GM19397 (cell line): Measurements from ENCODE around the gene TEX14.
"Not testable (repeated sequence)": the region's sequence is repeated elsewhere in the genome, so short reads cannot be mapped to it uniquely, and the experiment has no call there.

Experiments
- ATAC-seq: cut with Tn5 transposase; IDR thresholded peaks from one replicate; pipeline ENCODE4 v1.9.1; 2021; ENCODE audit warnings: mild to moderate bottlenecking, moderate library complexity; ENCODE audit not compliant: unreplicated experiment

Gene TEX14

DNA sequence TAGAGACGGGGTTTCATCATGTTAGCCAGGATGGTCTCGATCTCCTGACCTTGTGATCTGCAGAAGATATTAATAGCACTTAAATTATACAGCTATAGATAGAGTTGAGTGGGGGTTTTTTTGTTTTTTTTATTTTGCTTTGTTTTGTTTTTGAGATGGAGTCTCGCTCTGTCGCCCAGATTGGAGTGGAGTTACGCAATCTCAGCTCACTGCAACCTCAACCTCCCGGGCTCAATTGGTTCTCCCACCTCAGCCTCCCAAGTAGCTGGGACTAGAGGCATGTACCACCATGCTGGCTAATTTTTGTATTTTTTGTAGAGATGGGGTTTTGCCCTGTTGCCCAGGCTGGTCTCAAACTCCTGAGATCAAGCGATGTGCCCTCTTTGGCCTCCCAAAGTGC lies 1.8 kb downstream of the TEX14 start:
- not testable (repeated sequence) for ATAC-seq

DNA sequence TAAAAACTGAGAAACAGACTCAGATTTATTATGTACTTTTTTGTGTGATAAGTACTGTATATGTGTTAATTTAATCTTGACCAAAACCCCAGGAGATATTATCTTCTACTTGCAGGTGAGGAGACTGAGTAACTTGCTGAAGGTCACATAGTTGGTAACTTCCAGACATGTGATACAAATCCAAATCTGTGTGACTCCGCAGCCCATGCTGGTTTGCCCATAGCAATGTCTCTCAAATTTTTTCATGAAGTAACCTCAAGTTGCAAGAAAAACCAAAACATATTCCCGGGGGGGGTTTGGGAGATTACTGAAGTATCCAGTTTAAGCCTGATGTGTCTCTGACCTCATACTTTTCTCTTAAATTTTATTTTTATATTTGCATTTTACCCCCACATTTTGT lies 3.3 kb downstream of the TEX14 start:
- no peak for ATAC-seq

DNA sequence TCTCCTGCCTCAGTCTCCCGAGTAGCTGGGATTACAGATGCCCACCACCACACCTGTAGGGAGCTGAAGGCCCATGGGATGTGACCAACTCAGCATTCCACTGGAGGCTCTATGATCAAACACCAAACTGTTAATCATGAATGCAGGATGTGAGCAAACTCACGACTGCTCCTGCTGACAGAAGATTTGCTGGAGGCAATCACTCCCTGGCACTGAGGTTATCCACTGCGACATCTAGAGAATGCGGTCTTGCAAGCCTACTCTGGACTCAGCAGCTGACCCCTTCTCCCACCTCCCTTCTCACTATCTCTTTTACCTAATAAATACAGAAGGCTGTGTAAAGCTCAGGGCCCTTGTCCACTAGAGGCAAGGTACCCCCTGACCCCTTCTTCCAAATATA lies 4.9 kb downstream of the TEX14 start:
- no peak for ATAC-seq

- not testable (repeated sequence) for ATAC-seq
Measured at GRCh38 chr17:58684462-58684861, 7.4 kb downstream of the TEX14 start.

DNA sequence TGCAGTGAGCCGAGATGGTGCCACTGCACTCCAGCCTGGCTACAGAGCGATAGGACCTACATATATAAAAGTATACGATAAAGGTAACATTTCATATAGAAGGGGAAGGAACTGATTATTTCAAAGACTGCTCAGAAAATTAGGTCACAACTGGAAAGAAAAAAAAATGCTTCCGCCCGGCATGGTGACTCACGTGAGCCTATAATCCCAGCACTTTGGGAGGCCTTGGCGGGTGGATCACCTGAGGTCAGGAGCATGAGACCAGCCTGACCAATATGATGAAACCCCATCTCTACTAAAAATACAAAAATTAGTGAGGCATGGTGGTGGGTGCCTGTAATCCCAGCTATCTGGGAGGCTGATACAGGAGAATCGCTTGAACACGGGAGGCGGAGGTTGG lies 7.8 kb downstream of the TEX14 start:
- ATAC-seq, result no peak

GRCh38 chr17:58680038-58680369 lies 11.8 kb downstream of the TEX14 start:
- ATAC-seq, result no peak

DNA sequence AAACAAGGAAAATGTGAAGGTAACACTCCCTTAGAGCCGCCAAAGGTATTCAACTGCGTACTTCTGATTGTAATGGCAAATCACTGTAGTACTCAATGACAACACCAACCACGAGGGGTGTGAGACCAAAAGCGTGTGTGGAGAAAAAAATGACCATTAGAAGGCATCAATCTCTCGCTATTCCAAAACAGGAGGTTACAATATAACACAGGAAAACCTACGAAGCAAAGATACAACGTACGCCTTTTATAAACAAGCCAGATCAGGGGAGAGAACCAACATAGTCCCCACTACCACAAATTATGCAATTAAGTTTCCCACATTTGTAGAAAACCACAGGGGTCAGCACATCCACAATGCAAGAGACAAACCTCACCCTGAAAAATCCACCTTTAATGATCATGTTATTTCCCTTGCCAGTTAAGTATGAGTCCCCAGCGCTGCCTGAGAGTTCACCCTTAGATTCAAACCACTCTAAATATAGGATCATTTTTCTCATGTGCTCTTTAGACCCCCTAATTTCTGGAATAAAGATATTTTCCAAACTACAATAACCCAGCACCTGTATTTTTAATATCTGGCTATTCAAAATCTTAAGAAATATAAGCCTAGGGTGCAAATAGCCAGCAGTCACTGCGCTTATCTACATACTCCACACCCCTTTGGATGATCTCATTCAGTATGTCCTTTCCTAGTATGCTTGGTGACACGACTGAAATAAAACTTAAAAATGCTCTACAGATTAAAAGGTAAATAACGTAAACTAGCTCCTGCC lies 12.4 kb downstream of the TEX14 start:
- no peak for ATAC-seq

- ATAC-seq, result not testable (repeated sequence)
Measured at GRCh38 chr17:58678287-58678686, 13.6 kb downstream of the TEX14 start.

DNA sequence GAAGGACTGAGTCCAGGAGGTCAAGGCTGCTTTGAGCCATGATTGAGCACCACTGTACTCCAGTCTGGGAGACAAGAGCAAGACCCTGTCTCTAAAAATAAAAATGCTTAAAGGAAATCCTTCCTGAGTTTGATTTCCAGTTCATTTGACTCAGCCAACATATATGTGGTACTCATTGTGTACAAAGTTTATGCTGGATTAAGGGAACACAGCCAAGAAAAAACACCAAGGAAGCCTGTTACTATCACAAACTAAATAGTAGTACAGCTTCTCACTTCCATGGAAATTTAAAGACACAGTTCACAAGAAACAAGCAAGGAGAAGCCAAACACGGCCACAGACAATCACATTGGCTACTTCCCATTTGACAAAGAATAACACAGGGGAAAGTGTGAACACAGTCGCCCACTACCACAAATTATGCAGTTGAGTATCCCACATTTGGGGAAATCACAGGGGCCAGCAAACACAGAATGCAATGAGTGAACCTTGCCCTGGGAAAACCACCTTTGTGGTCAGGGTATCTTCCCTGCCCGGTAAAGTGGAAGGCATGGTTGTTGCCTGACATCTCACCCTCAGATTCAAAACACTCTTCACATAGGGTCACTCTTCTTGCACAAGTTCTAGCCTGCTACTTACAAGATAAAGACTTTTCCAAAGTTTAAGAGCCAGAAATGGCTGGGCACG lies 14.5 kb downstream of the TEX14 start:
- no peak for ATAC-seq

GRCh38 chr17:58671969-58672368 lies 19.9 kb downstream of the TEX14 start:
- ATAC-seq, result no peak

GRCh38 chr17:58669853-58670252 lies 22.0 kb downstream of the TEX14 start:
- ATAC-seq, result no peak

DNA sequence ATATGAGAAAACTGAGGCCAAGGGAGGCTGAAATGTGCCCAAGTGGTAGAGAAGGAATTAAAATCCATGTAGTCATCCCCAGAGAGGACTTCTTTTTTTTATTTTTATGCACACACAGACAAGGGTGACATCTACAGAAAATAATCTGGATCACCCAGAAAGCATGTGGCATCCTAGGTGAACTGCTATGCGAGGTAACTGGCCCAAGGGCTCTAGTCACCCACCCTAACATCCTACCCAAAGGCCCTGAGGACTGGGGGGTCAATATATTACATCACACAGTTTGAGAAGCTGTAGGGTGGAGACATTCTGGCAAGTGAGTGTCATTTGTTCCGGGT lies 23.3 kb downstream of the TEX14 start:
- no peak for ATAC-seq

GRCh38 chr17:58667934-58668597 lies 23.8 kb downstream of the TEX14 start:
- ATAC-seq, result no peak

- ATAC-seq, result no peak
Measured at GRCh38 chr17:58666858-58667267, 25.0 kb downstream of the TEX14 start.

DNA sequence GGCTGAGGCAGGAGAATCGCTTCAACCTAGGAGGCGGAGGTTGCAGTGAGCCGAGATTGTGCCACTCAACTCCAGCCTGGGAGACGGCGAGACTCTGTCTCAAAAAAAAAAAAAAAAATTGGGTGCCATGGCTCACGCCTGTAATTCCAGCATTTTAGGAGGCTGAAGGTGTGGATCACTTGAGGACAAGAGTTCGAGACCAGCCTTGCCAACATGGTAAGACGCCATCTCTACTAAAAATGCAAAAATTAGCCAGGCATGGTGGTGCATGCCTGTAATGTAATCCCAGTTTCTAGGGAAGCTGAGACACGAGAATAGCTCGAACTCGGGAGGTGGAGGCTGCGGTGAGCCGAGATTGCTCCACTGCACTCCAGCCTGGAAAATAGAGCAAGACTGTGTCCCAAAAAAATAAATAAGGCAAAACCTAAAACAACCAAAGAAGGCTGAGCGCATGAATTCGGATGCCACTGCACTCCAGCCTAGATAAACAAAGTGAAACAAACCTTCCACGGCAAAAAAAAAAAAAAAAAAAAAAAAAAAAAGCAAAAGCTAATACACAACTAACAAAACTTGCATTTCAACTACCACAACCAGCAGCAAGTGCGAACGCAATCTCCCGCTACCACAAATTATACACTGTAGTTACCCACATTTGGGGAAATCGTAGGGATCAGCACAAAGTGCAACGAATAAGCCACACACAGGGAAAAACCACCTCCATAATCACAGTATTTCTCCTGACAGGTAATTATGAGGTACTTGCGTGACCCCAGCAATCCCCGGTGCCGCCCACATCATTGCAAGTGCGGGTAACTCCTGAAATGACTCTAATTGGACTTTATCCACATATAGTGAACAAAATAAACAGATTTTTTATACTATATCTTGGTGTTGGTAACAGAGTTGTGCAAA lies 25.6 kb downstream of the TEX14 start:
- ATAC-seq, result no peak

DNA sequence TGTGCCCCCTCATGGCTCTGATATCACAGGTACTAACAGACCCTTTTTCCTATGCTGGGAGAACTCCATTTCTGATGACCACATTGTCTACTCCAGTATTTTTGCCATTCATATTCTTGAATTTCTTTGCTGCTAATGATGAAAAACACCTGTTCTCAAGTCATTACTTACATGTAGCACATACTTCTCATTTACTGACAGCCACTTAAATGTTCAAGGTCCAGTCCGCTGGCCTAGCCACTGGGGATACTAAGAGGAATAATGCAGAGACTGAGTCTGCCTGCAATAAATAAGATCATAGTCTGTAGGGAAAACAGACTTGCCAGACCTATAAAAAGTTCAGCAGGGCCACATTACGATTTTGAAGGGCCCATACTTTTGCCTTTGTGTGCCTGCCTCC lies 27.5 kb downstream of the TEX14 start:
- no peak for ATAC-seq

GRCh38 chr17:58661499-58661898 lies 30.3 kb downstream of the TEX14 start:
- no peak for ATAC-seq

DNA sequence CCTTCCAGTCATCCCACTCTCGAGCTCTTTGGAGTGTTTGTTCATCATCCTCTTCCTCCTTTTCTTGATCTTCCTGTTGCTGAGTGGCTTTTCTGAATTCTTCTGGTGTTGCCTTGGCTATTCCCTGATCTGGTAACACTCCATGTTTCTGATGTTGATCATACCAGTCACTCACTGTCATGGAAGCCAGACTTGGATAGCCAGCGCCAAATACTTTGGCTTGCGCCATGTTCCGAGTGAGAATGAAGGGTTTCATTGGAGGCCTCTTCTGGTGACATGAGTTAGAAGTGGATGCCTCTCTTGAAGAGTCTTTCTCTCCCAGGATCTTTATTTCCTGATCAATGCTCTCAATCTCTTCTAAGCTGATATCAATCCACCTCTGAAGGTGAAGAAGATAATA lies 31.2 kb downstream of the TEX14 start:
- no peak for ATAC-seq

DNA sequence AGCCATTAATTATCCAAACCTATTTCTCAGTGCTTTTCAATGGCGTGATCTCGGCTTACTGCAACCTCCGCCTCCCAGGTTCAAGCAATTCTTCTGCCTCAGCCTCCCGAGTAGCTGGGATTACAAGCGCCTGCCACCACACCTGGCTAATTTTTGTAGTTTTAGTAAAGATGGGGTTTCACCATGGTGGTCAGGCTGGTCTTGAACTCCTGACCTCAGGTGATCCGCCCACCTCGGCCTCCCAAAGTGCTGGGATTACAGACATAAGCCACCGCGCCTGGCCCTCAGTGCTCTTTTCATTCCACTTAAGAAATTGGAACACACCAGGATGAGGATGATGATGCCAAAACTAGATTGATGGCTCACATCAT lies 32.1 kb downstream of the TEX14 start:
- ATAC-seq, result not testable (repeated sequence)

DNA sequence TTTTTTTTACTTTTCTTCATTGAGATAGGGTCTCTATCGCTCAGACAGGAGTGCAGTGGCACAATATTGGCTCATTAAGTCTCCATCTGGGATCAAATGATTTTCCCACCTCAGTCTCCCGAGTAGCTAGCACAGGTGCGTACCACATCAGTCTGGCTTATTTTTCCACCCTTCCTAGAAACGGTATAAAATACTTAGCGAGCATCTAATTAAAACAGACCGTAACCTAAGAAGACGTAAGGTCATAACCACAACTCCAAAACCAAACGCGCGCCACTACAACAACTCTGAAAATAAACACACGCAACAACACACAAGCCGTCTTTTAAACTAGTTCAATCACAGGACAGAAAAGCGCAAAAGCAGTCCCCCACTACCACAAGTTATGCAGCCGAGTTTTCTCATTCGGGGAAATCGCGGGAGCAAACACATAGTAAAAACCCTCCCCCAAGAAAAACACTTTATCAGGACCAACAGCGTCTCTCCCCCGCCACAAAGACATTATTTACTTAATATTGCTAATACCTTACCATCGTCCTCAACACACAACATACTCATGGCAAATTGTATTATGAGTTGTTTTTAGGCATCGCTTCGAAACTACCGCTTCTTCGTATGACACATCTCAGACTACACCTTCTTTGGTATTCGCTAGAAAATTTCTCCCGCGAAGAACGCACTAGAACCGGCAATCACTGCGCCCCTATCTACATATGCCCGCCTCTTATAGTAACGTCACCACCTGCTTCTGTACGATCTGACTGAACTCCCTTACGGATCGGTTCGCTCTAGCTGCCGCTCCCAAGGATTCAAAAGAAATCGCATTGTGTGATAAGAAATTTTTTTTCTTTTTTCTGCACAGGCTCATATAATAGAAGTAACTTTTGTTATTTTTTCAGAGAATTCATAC lies 32.8 kb downstream of the TEX14 start:
- ATAC-seq, result peak; percentile 66
